GM12801 (cell line): ENCODE measurements around the gene A4GALT.

ENCODE experiments used
- TF ChIP-seq, protein P1 (sequence below): IDR thresholded peaks from one replicate; pipeline ENCODE4 v1.5.1; 2011; ENCODE audit warnings: control low read depth; ENCODE audit not compliant: insufficient read length; ENCODE audit errors: extremely low read depth

A4GALT gene

DNA sequence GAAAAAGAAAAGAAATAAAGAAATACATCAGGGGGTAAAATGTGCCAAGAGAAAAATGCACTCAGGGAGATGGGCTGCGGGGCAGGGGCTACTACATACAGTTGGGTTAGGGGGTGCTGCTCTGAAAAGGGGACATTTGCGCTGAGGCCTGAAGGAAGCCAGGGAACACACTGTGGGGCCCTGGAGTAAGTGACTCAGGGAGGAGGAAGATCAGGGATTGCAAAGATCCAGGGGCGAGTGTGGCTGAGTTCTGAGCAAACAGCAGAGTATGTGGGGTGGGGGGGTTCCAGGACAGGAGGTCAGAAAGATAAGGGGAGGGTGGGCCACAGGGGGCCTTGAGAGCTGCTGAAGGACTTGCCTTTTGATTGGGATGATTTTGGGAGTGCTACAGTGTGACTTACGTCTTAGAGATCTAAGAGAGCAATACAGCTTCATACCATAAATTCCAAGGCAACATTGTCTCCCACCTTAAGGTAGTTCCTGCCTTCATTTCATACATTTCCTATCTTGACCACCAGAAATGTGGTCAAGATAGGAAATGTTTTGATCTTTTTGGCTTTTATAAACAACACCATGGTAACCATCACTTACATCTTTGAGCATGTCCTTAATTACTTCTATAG, 5.8 kb downstream of the A4GALT start:
- TF ChIP-seq, protein P1, sequence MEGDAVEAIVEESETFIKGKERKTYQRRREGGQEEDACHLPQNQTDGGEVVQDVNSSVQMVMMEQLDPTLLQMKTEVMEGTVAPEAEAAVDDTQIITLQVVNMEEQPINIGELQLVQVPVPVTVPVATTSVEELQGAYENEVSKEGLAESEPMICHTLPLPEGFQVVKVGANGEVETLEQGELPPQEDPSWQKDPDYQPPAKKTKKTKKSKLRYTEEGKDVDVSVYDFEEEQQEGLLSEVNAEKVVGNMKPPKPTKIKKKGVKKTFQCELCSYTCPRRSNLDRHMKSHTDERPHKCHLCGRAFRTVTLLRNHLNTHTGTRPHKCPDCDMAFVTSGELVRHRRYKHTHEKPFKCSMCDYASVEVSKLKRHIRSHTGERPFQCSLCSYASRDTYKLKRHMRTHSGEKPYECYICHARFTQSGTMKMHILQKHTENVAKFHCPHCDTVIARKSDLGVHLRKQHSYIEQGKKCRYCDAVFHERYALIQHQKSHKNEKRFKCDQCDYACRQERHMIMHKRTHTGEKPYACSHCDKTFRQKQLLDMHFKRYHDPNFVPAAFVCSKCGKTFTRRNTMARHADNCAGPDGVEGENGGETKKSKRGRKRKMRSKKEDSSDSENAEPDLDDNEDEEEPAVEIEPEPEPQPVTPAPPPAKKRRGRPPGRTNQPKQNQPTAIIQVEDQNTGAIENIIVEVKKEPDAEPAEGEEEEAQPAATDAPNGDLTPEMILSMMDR = no peak

DNA sequence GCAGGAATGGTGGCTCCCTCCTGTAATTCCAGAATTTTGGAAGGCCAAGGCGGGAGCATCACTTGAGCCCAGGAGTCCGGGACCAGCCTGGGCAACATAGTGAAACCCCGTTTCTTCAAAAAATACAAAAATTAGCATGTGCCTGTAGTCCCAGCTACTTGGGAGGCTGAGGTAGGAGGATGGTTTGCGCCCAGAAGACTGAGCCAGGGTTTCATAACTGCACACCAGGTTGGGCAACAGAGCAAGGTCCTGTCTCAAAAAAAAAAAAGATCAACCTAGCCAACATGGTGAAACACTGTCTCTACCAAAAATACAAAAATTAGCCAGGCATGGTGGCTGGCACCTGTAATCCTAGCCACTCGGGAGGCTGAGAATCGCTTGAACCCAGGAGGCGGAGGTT, 6.4 kb downstream of the A4GALT start:
- TF ChIP-seq, protein P1 = no peak

DNA sequence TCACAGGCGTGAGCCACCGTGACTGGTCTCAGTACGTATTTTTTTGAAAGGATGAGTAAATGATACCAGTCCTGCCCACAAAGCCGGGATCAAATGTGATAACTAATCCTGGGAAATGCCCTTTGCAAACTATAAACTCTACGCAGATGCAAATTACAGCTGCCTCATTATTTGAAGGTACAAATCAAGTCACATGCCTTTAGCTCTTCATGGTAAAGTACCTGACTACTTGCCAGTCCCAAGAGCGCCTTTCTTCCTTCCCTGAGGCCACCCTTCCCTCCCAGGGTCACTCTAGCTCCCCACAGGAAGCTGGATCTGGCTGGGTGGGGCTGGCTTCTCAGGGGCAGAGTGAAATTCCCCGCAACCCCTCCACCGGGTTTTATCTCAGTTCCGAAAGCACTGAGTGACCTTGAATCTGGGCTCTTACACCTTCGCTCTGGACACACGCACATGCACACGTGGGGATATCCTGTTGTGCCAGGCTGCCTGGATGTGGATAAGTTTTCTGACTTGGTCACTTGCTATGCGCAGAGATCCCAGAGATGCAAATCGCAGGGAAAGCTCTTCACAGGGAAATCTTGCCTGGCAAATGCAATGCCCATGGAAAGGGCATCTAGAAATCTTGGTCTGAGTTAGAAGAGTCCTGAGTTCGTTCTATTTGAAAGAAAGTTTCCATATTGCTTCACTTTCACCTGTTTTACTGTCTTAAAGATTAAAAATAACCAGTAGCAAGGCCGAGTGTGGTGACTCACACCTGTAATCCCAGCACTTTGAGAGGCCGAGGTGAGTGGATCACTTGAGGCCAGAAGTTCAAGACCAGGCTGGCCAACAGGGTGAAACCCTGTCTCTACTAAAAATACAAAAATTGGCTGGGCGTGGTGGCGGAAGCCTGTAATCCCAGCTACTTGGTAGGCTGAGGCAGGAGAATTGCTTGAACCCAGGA, 8.5 kb downstream of the A4GALT start:
- TF ChIP-seq, protein P1 = no peak

DNA sequence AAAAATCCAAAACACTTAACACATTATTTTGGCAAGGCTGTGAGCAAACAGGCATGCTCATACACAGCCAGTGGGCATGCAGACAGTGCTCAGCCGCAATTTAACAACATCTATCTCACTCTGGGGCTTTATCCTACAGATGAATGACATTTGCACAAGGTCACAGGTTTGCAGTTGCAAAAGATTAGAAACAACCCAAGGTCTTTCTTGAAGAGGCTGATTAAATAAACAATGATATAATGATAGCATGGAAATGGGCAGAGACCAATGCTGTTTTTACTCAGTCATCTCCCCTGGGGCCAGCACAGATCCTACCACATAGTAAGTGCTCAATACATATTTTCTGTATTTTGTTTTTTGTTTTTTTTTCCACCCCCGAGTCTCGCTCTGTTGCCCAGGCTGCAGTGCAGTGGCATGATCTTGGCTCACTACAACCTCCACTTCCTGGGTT, 9.4 kb downstream of the A4GALT start:
- TF ChIP-seq, protein P1 = no peak

DNA sequence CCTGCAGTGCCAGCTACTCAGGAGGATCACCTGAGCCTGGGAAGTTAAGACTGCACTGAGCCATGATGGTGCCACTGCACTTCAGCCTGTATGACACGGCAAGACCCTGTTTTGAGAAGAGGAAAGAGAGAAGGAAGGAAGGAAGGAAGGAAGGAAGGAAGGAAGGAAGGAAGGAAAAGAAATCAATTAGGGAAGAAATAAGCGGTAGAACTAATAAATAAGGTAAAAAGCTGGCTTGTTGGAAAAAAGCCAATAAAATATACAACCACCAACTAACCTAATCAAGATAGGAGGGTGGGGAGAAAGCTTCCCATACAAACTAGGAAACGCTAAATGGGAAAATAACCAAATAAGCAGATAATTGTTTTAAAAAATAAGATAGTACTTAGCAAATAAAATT, 12.3 kb downstream of the A4GALT start:
- TF ChIP-seq, protein P1 = no peak

DNA sequence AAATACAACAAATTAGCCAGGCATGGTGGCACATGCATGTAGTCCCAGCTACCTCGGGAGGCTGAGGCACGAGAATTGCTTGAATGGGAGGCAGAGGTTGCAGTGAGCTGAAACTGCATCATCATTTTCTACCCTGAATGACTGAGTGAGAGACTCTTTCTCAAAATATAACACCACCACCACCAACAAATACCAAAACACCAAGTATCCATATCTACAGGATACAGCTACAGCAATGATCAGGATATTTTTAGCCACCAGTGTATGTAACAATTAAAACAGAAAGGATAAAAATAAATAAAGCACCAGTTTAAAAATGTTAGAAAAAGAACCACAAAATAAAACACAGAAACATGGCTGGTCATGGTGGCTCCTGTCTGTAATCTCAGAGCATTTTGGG, 13.2 kb downstream of the A4GALT start:
- TF ChIP-seq, protein P1 = no peak

DNA sequence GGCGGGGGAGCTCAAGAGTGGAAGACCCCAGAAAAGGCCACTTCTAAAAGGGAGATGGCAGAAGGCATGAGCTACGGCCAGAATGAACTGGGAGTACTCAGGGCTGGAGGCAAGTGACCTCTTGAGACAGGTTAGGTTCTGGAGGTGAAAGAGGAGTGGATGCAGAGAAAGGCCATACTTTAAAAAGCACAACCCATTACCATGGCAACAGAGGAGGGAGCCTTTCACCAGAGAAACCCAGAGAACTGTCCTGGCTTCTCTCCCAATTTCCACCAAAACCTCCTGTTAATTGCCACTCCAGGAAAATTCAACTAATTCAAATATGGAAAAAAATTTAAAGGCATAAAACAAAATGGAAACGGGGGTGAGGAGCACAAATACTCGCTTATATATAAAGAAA, 15.8 kb downstream of the A4GALT start:
- TF ChIP-seq, protein P1 = no peak
